SK-N-MC (cell line): ENCODE results near the gene HINT3.

Source experiments
- EZH2 ChIP-seq: fragments of 200-600 bp; sonication (generic); IDR thresholded peaks from one replicate; pipeline ENCODE4 v1.6.1; 2017; ENCODE audit warnings: antibody characterized with exemption
- FOXP2 ChIP-seq: optimal IDR thresholded peaks from 2 replicates; pipeline ENCODE3; 2011; ENCODE audit warnings: mild to moderate bottlenecking, moderate library complexity; ENCODE audit not compliant: insufficient read depth; ENCODE audit errors: extremely low read length, control extremely low read depth
- POLR2AphosphoS5 ChIP-seq: IDR thresholded peaks from 2 replicates; pipeline ENCODE4 v1.6.1; 2012; ENCODE audit warnings: mild to moderate bottlenecking, low read depth, low read length, borderline replicate concordance

- TF ChIP-seq POLR2AphosphoS5 (no peak), EZH2 (no peak), FOXP2 (no peak)
These were observed 33.1 kb downstream of the HINT3 start for GRCh38 chr6:125989631-125990030.
